Activated T-cell treated with anti-CD3 and anti-CD28 coated beads, Interleukin-2, amount 50 U/mL, for 24 hours (primary cell): ENCODE data around the gene SLC18A2.

Source experiments
- DNase-seq: peaks from one replicate; pipeline ENCODE4 v3.0.0-alpha.2; 2020
- H3K27ac Mint-ChIP-seq: 2 replicates; pipeline ENCODE4 v1.8.0; 2020; ENCODE audit warnings: mild to moderate bottlenecking, mixed read lengths
- H3K27me3 Mint-ChIP-seq: 2 replicates; pipeline ENCODE4 v1.8.0; 2020; ENCODE audit warnings: mixed read lengths
- H3K36me3 Mint-ChIP-seq: 2 replicates; pipeline ENCODE4 v1.8.0; 2020; ENCODE audit warnings: low read depth, mixed read lengths
- H3K4me1 Mint-ChIP-seq: 2 replicates; pipeline ENCODE4 v1.8.0; 2020; ENCODE audit warnings: low read depth, mixed read lengths
- H3K4me3 Mint-ChIP-seq: 2 replicates; pipeline ENCODE4 v1.8.0; 2020; ENCODE audit warnings: mild to moderate bottlenecking, moderate library complexity, mixed read lengths
- H3K9me3 Mint-ChIP-seq: 2 replicates; pipeline ENCODE4 v1.8.0; 2020; ENCODE audit warnings: mixed read lengths

Gene SLC18A2

GRCh38 chr10:117240621-117241529 lies at the start of gene SLC18A2:
TSS of gene SLC18A2 (plus strand) at chr10:117241114. CDS start at chr10:117241694, 580 bp downstream.
- H3K9me3 Mint-ChIP-seq = no peaks in the 10 kb centered on the region
- H3K27me3 Mint-ChIP-seq = peaks cover 62% of the 10 kb centered on the region
- H3K27ac Mint-ChIP-seq = no peak within 1 kb of the TSS
- no peak within 1 kb of the TSS for H3K4me3 Mint-ChIP-seq
- no peaks in the 10 kb centered on the region for H3K36me3 Mint-ChIP-seq
- no peak for DNase-seq
- H3K4me1 Mint-ChIP-seq = peaks cover 4% of the 10 kb centered on the region

GRCh38 chr10:117197189-117197588 lies 43.7 kb upstream of the SLC18A2 start, which contains the start of gene KCNK18:
TSS of gene KCNK18 (plus strand) at chr10:117197489. CDS start at chr10:117197489, 0 bp downstream.
- Mint-ChIP-seq H3K4me3 (no peak within 1 kb of the TSS), H3K27me3 (peaks cover 27% of the 10 kb centered on the region), H3K9me3 (no peaks in the 10 kb centered on the region), H3K4me1 (no peaks in the 10 kb centered on the region), H3K27ac (no peak within 1 kb of the TSS), H3K36me3 (no peaks in the 10 kb centered on the region)
- DNase-seq = no peak

- DNase-seq = no peak
- H3K4me3 Mint-ChIP-seq = no peak overlapping the region
- H3K36me3 Mint-ChIP-seq = no peaks in the 10 kb centered on the region
- H3K4me1 Mint-ChIP-seq = no peaks in the 10 kb centered on the region
- no peaks in the 10 kb centered on the region for H3K9me3 Mint-ChIP-seq
- H3K27ac Mint-ChIP-seq = no peak overlapping the region
- peaks cover 27% of the 10 kb centered on the region for H3K27me3 Mint-ChIP-seq
Measured at GRCh38 chr10:117198088-117198487, 42.8 kb upstream of the SLC18A2 start.

GRCh38 chr10:117201826-117202225 lies 39.1 kb upstream of the SLC18A2 start:
- DNase-seq = no peak
- Mint-ChIP-seq H3K27me3 (peaks cover 38% of the 10 kb centered on the region), H3K4me3 (no peak overlapping the region), H3K36me3 (no peaks in the 10 kb centered on the region), H3K9me3 (no peaks in the 10 kb centered on the region), H3K27ac (no peak overlapping the region), H3K4me1 (no peaks in the 10 kb centered on the region)

- no peaks in the 10 kb centered on the region for H3K36me3 Mint-ChIP-seq
- H3K27me3 Mint-ChIP-seq = peaks cover 54% of the 10 kb centered on the region
- H3K4me1 Mint-ChIP-seq = no peaks in the 10 kb centered on the region
- no peak for DNase-seq
- H3K4me3 Mint-ChIP-seq = no peak overlapping the region
- H3K9me3 Mint-ChIP-seq = no peaks in the 10 kb centered on the region
- no peak overlapping the region for H3K27ac Mint-ChIP-seq
Measured at GRCh38 chr10:117204316-117204715, 36.6 kb upstream of the SLC18A2 start.

GRCh38 chr10:117212176-117212575 lies 28.7 kb upstream of the SLC18A2 start:
- Mint-ChIP-seq H3K4me3 (no peak overlapping the region), H3K27me3 (peaks cover 77% of the 10 kb centered on the region), H3K4me1 (peaks cover 8% of the 10 kb centered on the region), H3K9me3 (peaks cover 15% of the 10 kb centered on the region), H3K27ac (no peak overlapping the region), H3K36me3 (no peaks in the 10 kb centered on the region)
- no peak for DNase-seq

- DNase-seq = no peak
- Mint-ChIP-seq H3K9me3 (peaks cover 15% of the 10 kb centered on the region), H3K4me1 (peaks cover 11% of the 10 kb centered on the region), H3K4me3 (no peak overlapping the region), H3K27me3 (peaks cover 76% of the 10 kb centered on the region), H3K27ac (no peak overlapping the region), H3K36me3 (no peaks in the 10 kb centered on the region)
Measured at GRCh38 chr10:117214401-117214800, 26.5 kb upstream of the SLC18A2 start.

- no peak overlapping the region for H3K4me3 Mint-ChIP-seq
- peaks cover 69% of the 10 kb centered on the region for H3K27me3 Mint-ChIP-seq
- peaks cover 15% of the 10 kb centered on the region for H3K9me3 Mint-ChIP-seq
- no peak for DNase-seq
- H3K36me3 Mint-ChIP-seq = no peaks in the 10 kb centered on the region
- H3K4me1 Mint-ChIP-seq = peaks cover 11% of the 10 kb centered on the region
- no peak overlapping the region for H3K27ac Mint-ChIP-seq
Measured at GRCh38 chr10:117215079-117215478, 25.8 kb upstream of the SLC18A2 start.

GRCh38 chr10:117216028-117216427 lies 24.9 kb upstream of the SLC18A2 start:
- Mint-ChIP-seq H3K9me3 (peaks cover 11% of the 10 kb centered on the region), H3K4me3 (peak overlapping the region; percentile 73), H3K36me3 (no peaks in the 10 kb centered on the region), H3K4me1 (peaks cover 11% of the 10 kb centered on the region), H3K27ac (no peak overlapping the region), H3K27me3 (peaks cover 65% of the 10 kb centered on the region)
- no peak for DNase-seq

GRCh38 chr10:117216611-117217195 lies 24.2 kb upstream of the SLC18A2 start:
- H3K4me1 Mint-ChIP-seq = peaks cover 11% of the 10 kb centered on the region
- peaks cover 61% of the 10 kb centered on the region for H3K27me3 Mint-ChIP-seq
- H3K27ac Mint-ChIP-seq = no peak overlapping the region
- peak; percentile 83 for DNase-seq
- H3K4me3 Mint-ChIP-seq = peak overlapping the region; percentile 73
- H3K9me3 Mint-ChIP-seq = peaks cover 6% of the 10 kb centered on the region
- H3K36me3 Mint-ChIP-seq = no peaks in the 10 kb centered on the region

- peaks cover 61% of the 10 kb centered on the region for H3K27me3 Mint-ChIP-seq
- no peaks in the 10 kb centered on the region for H3K36me3 Mint-ChIP-seq
- H3K4me3 Mint-ChIP-seq = peak overlapping the region; percentile 73
- peaks cover under 1% of the 10 kb centered on the region for H3K9me3 Mint-ChIP-seq
- peaks cover 11% of the 10 kb centered on the region for H3K4me1 Mint-ChIP-seq
- no peak overlapping the region for H3K27ac Mint-ChIP-seq
- DNase-seq = peak; percentile 47
Measured at GRCh38 chr10:117217196-117217761, 23.6 kb upstream of the SLC18A2 start.

GRCh38 chr10:117218654-117219053 lies 22.3 kb upstream of the SLC18A2 start:
- Mint-ChIP-seq H3K27me3 (peaks cover 52% of the 10 kb centered on the region), H3K27ac (no peak overlapping the region), H3K9me3 (no peaks in the 10 kb centered on the region), H3K36me3 (no peaks in the 10 kb centered on the region), H3K4me3 (no peak overlapping the region), H3K4me1 (peaks cover 11% of the 10 kb centered on the region)
- DNase-seq = no peak

- Mint-ChIP-seq H3K27me3 (peaks cover 30% of the 10 kb centered on the region), H3K36me3 (no peaks in the 10 kb centered on the region), H3K4me3 (no peak overlapping the region), H3K4me1 (peaks cover 11% of the 10 kb centered on the region), H3K27ac (no peak overlapping the region), H3K9me3 (no peaks in the 10 kb centered on the region)
- no peak for DNase-seq
Measured at GRCh38 chr10:117221156-117221711, 19.7 kb upstream of the SLC18A2 start.

- Mint-ChIP-seq H3K27me3 (peaks cover 28% of the 10 kb centered on the region), H3K4me1 (no peaks in the 10 kb centered on the region), H3K36me3 (no peaks in the 10 kb centered on the region), H3K9me3 (no peaks in the 10 kb centered on the region), H3K4me3 (no peak overlapping the region), H3K27ac (no peak overlapping the region)
- DNase-seq = no peak
Measured at GRCh38 chr10:117222552-117222951, 18.4 kb upstream of the SLC18A2 start.
